Caco-2 (cell line): ENCODE measurements around the gene GATA3. TPM values are rescaled to one million over a fixed set of nuclear protein-coding genes. Genes with fewer than 3 reads are reported as not detected.

Experiments used
- Bru-seq: library from RNA; stranded (reverse); fragments of 400-500 nt; gene quantifications from one replicate; lab custom pipeline; 2021; lab: Mats Ljungman, UMichigan
- BruChase-seq, 2 experiments: library from RNA; stranded (reverse); fragments of 400-500 nt; gene quantifications; one replicate each; lab custom pipeline; 2021; lab: Mats Ljungman, UMichigan
- BruUV-seq: library from RNA; stranded (reverse); fragments of 400-500 nt; replicated peaks from 2 replicates; lab custom pipeline; 2021; lab: Mats Ljungman, UMichigan
- CTCF ChIA-PET: fragments of 300-600 bp; sonication (Branson Sonifier 250); formaldehyde crosslinking; loops from one replicate; lab custom pipeline; 2022; ENCODE audit warnings: antibody characterized with exemption; lab: Charles Lee
- POLR2A ChIA-PET: fragments of 300-600 bp; sonication (Branson Sonifier 250); formaldehyde crosslinking; loops from one replicate; lab custom pipeline; 2022; ENCODE audit warnings: antibody characterized with exemption; lab: Charles Lee
- DNase-seq, 2 experiments: peaks; one replicate each; pipeline versions ENCODE4 v3.0.0 to v3.0.0-alpha.2; 2020 to 2022
- H3K27me3 ChIP-seq: replicated peaks from 2 replicates; pipeline ENCODE4 v1.6.0; 2011; ENCODE audit warnings: low read length; ENCODE audit not compliant: control insufficient read depth, insufficient read depth
- H3K36me3 ChIP-seq: 2 replicates; pipeline ENCODE4 v1.5.1; 2011; ENCODE audit warnings: low read length; ENCODE audit not compliant: control insufficient read depth, insufficient read depth
- H3K4me1 ChIP-seq: fragments of 250-450 bp; sonication (Bioruptor Pico); 2 replicates; pipeline ENCODE4 v1.5.1; 2020; ENCODE audit warnings: mild to moderate bottlenecking
- H3K4me3 ChIP-seq: 2 replicates; pipeline ENCODE4 v1.5.1; 2011; ENCODE audit warnings: low read depth, mild to moderate bottlenecking, control low read depth, low read length
- H3K9me3 ChIP-seq: fragments of 250-450 bp; sonication (Bioruptor Pico); 2 replicates; pipeline ENCODE4 v1.5.1; 2020; ENCODE audit warnings: mild to moderate bottlenecking, moderate library complexity
- H3K27ac Mint-ChIP-seq: one replicate; pipeline ENCODE4 v1.8.0; 2022; ENCODE audit warnings: mixed read lengths; ENCODE audit not compliant: unreplicated experiment
- H3K27me3 Mint-ChIP-seq: one replicate; pipeline ENCODE4 v1.8.0; 2022; ENCODE audit warnings: mixed read lengths; ENCODE audit not compliant: insufficient read depth, unreplicated experiment
- H3K36me3 Mint-ChIP-seq: one replicate; pipeline ENCODE4 v1.8.0; 2022; ENCODE audit warnings: mild to moderate bottlenecking, mixed read lengths; ENCODE audit not compliant: insufficient read depth, unreplicated experiment
- H3K4me1 Mint-ChIP-seq: one replicate; pipeline ENCODE4 v1.8.0; 2022; ENCODE audit warnings: low read depth, mixed read lengths; ENCODE audit not compliant: unreplicated experiment
- H3K4me3 Mint-ChIP-seq: one replicate; pipeline ENCODE4 v1.8.0; 2022; ENCODE audit warnings: mild to moderate bottlenecking, moderate library complexity, mixed read lengths; ENCODE audit not compliant: unreplicated experiment
- H3K9me3 Mint-ChIP-seq: one replicate; pipeline ENCODE4 v1.8.0; 2022; ENCODE audit warnings: mixed read lengths; ENCODE audit not compliant: unreplicated experiment
- CTCF ChIP-seq, 2 experiments: fragments of 200-600 bp in 1 of 2; IDR thresholded peaks; 1 replicate in 1 of 2; 2 replicates in 1 of 2; pipeline versions ENCODE4 v1.5.1 to v1.8.0; 2011 to 2022; ENCODE audit warnings: antibody characterized with exemption in 1 of 2, control low read depth in 1 of 2, inconsistent platforms in 1 of 2, low read depth in 1 of 2, low read length in 1 of 2, mild to moderate bottlenecking in 1 of 2, moderate library complexity in 1 of 2; ENCODE audit not compliant: insufficient read depth in 1 of 2, severe bottlenecking in 1 of 2, unreplicated experiment in 1 of 2
- intact Hi-C: fragments of 100-400 bp; cut with micrococcal nuclease; formaldehyde crosslinking; loops from one replicate; pipeline ENCODE4 v1.10.0; 2022; ENCODE audit not compliant: unreplicated experiment
- long read RNA-seq: library from polyadenylated mRNA; stranded (forward); transcript quantifications from one replicate; pipeline ENCODE4 v2.0.0, GENCODE V29; 2022
- total RNA-seq: library from RNA; stranded (reverse); gene quantifications from 2 replicates; pipeline ENCODE4 v1.2.3, GENCODE V29; 2022

The GATA3 gene
- total RNA-seq (27.7 and 32.0 TPM in 2 replicates), Bru-seq, nascent RNA (percentile 85 among the genes with signal in this experiment), BruChase-seq, experiment 1, labeled RNA remaining after a 2-hour chase (percentile 78 among the genes with signal in this experiment), BruChase-seq, experiment 2, labeled RNA remaining after a 6-hour chase (percentile 73 among the genes with signal in this experiment)
- long read RNA-seq, transcript GATA3-201 (6 exons, 2,650 nt): minor isoform, 6 of 74 reads
- long read RNA-seq, transcript GATA3-202 (6 exons, 3,123 nt): major isoform, 16 of 74 reads
- long read RNA-seq, partial matches to known transcripts: 13 of 74 reads
- long read RNA-seq, other reads (novel, unspliced or antisense): 39 of 74 reads

- Histone ChIP-seq H3K4me3 (peak within 1 kb of the TSS; percentile 68), H3K9me3 (no peaks in the 10 kb centered on the region), H3K36me3 (no peaks in the 10 kb centered on the region; the same call in none of the 2 replicates), H3K27me3 (no peaks in the 10 kb centered on the region), H3K4me1 (peaks cover 27% of the 10 kb centered on the region)
- no peaks in the 10 kb centered on the region for H3K9me3 Mint-ChIP-seq
- BruUV-seq: no TSS peak
- peaks cover 59% of the 10 kb centered on the region for H3K36me3 Mint-ChIP-seq
- H3K4me1 Mint-ChIP-seq: peaks cover 29% of the 10 kb centered on the region
- intact Hi-C loops: loop anchor here (5.0 to 10.0 kb wide), 7 partner anchors 138 to 1250 kb away; no protein-coding TSS in a partner anchor
- POLR2A ChIA-PET: interaction anchor here (0.6 to 0.7 kb wide), 3 partner anchors 22 to 325 kb away, joined by 3 to 10 read pairs (median 9); no protein-coding TSS in a partner anchor
- H3K4me3 Mint-ChIP-seq: peak within 1 kb of the TSS; percentile 87
- DNase-seq: peak; percentile 86 to 88
- peak within 1 kb of the TSS; percentile 87 for H3K27ac Mint-ChIP-seq
- no peaks in the 10 kb centered on the region for H3K27me3 Mint-ChIP-seq
- TF ChIP-seq CTCF (IDR thresholded peaks at IDR 0.05; ENCODE audit: insufficient read depth in 1 of 2, low read depth in 1 of 2, low read length in 1 of 2, severe bottlenecking in 1 of 2, unreplicated experiment in 1 of 2): no peak
- CTCF ChIA-PET: interaction anchor here (0.6 to 1.0 kb wide), 6 partner anchors 10 to 513 kb away, joined by 3 to 4 read pairs (median 4); no protein-coding TSS in a partner anchor
Measured at GRCh38 chr10:8054494-8055407, at the start of gene GATA3. GATA3 (plus strand) TSS chr10:8054688; CDS start chr10:8055656, 968 bp downstream.

GRCh38 chr10:8006274-8006999, 48.1 kb upstream of the GATA3 start:
- no peaks in the 10 kb centered on the region for H3K27me3 ChIP-seq
- peaks cover 28% of the 10 kb centered on the region for H3K36me3 Mint-ChIP-seq
- H3K9me3 Mint-ChIP-seq: peaks cover 14% of the 10 kb centered on the region
- no peak overlapping the region for H3K4me3 ChIP-seq
- no peaks in the 10 kb centered on the region for H3K4me1 ChIP-seq
- peaks cover 11% of the 10 kb centered on the region for H3K9me3 ChIP-seq
- POLR2A ChIA-PET: no interaction called here
- H3K4me1 Mint-ChIP-seq: no peaks in the 10 kb centered on the region
- no peak overlapping the region for H3K4me3 Mint-ChIP-seq
- TF ChIP-seq CTCF (IDR thresholded peaks at IDR 0.05; ENCODE audit: insufficient read depth in 1 of 2, low read depth in 1 of 2, low read length in 1 of 2, severe bottlenecking in 1 of 2, unreplicated experiment in 1 of 2): no peak
- BruUV-seq: no TSS peak
- intact Hi-C loops: no loop called here
- DNase-seq: no peak
- H3K27me3 Mint-ChIP-seq: no peaks in the 10 kb centered on the region
- H3K27ac Mint-ChIP-seq: no peak overlapping the region
- H3K36me3 ChIP-seq: no peaks in the 10 kb centered on the region; the same call in 1 of the 2 replicates
- CTCF ChIA-PET: no interaction called here
